NB4 (cell line): ENCODE measurements around the gene EDAR.

Source experiments
- DNase-seq: peaks from one replicate; pipeline ENCODE4 v3.0.0; 2010; ENCODE audit warnings: low read depth
- H3K4me3 ChIP-seq: one replicate; pipeline ENCODE4 v1.5.1; 2011; ENCODE audit warnings: mild to moderate bottlenecking, low read depth, low read length, moderate library complexity
- MYC ChIP-seq: IDR thresholded peaks from 2 replicates; pipeline ENCODE4 v1.6.1; 2011; ENCODE audit warnings: low read depth, low read length
- POLR2A ChIP-seq: IDR thresholded peaks from 2 replicates; pipeline ENCODE4 v1.6.1; 2011; ENCODE audit warnings: mild to moderate bottlenecking; ENCODE audit not compliant: insufficient read length; ENCODE audit errors: extremely low read depth
- TF ChIP-seq, protein P1 (sequence below): IDR thresholded peaks from 2 replicates; pipeline ENCODE4 v1.6.1; 2011; ENCODE audit warnings: low read depth, low read length
- TF ChIP-seq, protein P2 (sequence below): IDR thresholded peaks from one replicate; pipeline ENCODE4 v1.5.1; 2012; ENCODE audit warnings: low read depth, low read length

The EDAR gene

DNA sequence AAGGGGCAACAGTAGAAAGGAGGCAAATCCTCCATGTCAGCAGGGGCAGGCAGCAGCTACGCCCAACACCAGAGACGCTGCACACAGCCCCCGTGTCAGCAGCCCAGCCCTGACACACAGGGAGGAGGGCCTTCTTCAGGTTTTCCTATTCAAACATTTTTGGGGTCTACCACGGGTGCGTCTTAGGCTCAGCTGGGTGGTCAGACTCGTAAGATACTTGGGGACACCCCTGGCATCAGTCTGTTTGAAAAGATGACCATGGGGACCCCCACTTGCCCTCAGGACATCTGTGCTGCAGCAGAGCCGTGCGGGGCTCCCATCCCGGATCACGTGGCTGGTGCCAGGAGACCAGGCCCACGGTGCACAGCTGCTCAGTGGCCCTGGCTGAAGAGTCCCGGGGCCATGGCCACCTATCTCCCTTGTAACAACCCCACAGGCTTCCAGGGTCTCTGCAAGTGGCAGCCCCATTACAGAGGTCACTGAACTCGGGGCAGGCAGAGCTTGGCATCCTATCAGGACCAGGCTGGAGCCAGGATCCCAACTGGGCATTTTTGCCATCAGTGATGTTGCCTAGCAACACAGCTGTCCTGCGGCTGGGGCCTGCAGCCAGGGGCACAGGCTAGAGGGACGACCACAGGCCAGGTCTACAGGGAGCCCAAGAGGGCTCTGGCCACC lies 82.5 kb downstream of the EDAR start:
- H3K4me3 ChIP-seq: no peak overlapping the region
- TF ChIP-seq POLR2A (no peak), MYC (no peak)
- TF ChIP-seq, protein P1, sequence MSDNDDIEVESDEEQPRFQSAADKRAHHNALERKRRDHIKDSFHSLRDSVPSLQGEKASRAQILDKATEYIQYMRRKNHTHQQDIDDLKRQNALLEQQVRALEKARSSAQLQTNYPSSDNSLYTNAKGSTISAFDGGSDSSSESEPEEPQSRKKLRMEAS: no peak
- TF ChIP-seq, protein P2, sequence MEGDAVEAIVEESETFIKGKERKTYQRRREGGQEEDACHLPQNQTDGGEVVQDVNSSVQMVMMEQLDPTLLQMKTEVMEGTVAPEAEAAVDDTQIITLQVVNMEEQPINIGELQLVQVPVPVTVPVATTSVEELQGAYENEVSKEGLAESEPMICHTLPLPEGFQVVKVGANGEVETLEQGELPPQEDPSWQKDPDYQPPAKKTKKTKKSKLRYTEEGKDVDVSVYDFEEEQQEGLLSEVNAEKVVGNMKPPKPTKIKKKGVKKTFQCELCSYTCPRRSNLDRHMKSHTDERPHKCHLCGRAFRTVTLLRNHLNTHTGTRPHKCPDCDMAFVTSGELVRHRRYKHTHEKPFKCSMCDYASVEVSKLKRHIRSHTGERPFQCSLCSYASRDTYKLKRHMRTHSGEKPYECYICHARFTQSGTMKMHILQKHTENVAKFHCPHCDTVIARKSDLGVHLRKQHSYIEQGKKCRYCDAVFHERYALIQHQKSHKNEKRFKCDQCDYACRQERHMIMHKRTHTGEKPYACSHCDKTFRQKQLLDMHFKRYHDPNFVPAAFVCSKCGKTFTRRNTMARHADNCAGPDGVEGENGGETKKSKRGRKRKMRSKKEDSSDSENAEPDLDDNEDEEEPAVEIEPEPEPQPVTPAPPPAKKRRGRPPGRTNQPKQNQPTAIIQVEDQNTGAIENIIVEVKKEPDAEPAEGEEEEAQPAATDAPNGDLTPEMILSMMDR: no peak
- no peak for DNase-seq

DNA sequence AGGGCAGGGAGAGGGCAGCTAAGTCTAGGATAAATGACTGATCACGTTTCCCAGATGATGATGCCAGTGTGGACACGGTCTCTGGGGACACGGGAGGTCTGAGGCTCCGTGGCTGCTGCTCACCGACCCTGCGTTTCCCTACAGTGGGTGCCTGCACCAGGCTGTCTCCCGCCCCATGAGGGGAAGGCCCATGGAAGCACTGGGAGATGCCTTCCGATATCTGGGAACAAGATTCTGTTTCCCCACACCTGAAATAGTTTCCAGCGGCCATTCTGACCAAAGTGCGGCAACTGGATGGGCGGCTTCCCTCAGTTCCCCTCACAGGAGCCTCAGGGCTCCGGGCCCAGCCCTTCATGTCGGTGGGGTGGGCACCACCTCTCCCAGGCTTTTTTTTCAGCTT lies 83.1 kb downstream of the EDAR start:
- no peak overlapping the region for H3K4me3 ChIP-seq
- DNase-seq: no peak
- TF ChIP-seq, protein P2: no peak
- no peak for TF ChIP-seq POLR2A
- TF ChIP-seq, protein P1: no peak
- no peak for TF ChIP-seq MYC

DNA sequence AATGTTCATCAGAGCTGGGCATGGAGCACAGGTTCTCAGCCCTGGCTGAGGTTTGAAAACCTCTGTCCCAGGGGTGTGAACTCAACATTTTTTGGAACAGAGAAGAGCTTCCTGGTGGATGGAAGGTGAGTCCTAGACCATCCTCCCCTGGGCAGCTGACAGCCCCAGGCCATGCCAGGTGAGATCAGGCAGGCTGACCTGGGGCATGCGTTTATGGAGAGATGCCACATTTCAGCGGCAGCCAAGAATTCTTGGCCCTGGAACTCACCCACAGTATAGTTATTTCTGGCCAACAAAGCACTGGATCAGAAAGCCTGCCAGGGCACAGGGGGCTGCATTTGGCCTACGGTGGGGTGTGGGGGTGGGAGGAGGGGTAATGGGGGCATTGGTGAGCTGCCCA lies 83.8 kb downstream of the EDAR start:
- no peak overlapping the region for H3K4me3 ChIP-seq
- TF ChIP-seq, protein P2: no peak
- no peak for TF ChIP-seq POLR2A
- TF ChIP-seq MYC: no peak
- TF ChIP-seq, protein P1: no peak
- no peak for DNase-seq

DNA sequence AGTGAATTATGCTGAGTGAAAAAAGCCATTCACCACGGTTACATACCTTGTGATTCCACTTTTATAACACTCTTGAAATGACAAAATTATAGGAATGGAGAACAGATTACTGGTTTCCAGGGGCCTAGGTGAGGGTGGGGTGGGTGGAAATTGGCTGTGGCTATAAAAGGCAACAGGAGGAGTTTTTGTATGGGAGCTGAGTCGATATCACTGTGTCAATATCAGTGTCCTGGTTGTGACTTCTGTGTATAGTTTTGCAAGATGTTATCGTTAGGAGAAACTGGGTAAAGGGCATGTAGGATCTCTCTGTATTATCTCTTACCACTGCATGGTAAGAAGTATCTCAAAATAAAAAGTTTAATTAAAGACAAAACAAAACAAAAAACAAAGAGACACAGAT lies 84.3 kb downstream of the EDAR start:
- TF ChIP-seq MYC: no peak
- TF ChIP-seq, protein P2: no peak
- TF ChIP-seq, protein P1: no peak
- no peak for TF ChIP-seq POLR2A
- no peak overlapping the region for H3K4me3 ChIP-seq
- DNase-seq: no peak

DNA sequence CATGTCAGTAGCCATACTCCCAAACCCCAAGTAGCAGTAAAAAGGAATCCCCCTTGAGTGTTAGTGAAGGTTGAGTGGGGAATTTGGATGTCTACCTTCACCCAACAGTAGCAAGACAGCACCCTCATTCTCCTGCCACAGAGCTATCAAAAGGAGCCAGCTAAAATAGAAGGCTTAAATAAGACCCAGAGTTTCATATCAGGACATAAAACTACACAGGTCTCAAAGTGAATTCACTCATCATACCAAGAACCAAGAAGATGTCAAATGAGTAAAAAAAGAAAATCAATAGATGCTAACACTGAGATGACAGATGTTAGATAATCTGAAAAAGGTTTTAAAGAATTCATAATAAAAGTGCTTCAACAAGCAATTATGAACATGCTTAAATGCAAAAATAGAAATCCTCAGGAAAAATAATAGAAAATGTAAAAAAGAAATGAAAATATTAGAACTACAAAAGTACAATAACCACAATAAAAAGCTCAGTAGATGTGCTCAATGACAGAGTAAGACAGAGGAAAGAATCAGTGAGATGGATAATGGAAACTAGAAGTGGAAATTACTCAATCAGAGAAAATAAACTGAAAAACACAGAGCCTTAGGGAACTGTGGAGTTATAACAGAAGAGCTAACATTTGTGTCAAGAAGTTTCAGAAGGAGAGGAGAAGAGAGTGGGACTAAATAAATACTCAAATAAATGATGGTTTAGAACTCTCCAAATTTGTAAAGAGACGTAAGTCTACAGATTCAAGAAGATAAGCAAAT lies 90.5 kb downstream of the EDAR start:
- TF ChIP-seq, protein P1: no peak
- no peak for TF ChIP-seq MYC
- no peak for TF ChIP-seq POLR2A
- TF ChIP-seq, protein P2: no peak
- no peak for DNase-seq
- H3K4me3 ChIP-seq: no peak overlapping the region
